B cell (primary cell): Measurements from ENCODE around the gene GJA8. TPM values are rescaled to one million over a fixed set of nuclear protein-coding genes. Genes with fewer than 3 reads are reported as not detected.

Experiments used
- ATAC-seq: fragments of 200-7000 bp; cut with Tn5 transposase; one replicate; pipeline ENCODE4 v1.10.0; 2021; ENCODE audit warnings: low read depth, mild to moderate bottlenecking, moderate number of reproducible peaks, moderate library complexity
- CTCF ChIA-PET: fragments of 350-600 bp; sonication (Branson Sonifier 250); formaldehyde crosslinking; loops from one replicate; lab custom pipeline; 2021; ENCODE audit warnings: antibody characterized with exemption, inconsistent platforms; lab: Charles Lee
- POLR2A ChIA-PET: fragments of 350-600 bp; sonication (Branson Sonifier 250); formaldehyde crosslinking; loops from one replicate; lab custom pipeline; 2021; ENCODE audit warnings: antibody characterized with exemption; lab: Charles Lee
- DNase-seq: peaks from one replicate; pipeline ENCODE4 v3.0.0; 2013
- H2AFZ ChIP-seq: 2 replicates; pipeline ENCODE4 v1.6.1; 2012; ENCODE audit warnings: mild to moderate bottlenecking, low read depth, low read length; ENCODE audit not compliant: insufficient read depth, poor library complexity, severe bottlenecking
- H3K27ac ChIP-seq, 2 donors: 1 replicate in 1 of 2; 2 replicates in 1 of 2; pipeline ENCODE4 v1.5.1; 2012 to 2013; ENCODE audit warnings: low read length in 2 of 2, mild to moderate bottlenecking in 2 of 2, moderate library complexity in 1 of 2
- H3K27me3 ChIP-seq, 4 experiments: fragments of 200-600 bp in 1 of 4; sonication (generic) in 1 of 4; replicated peaks in 1 of 4; 1 replicate in 2 of 4; 2 replicates in 2 of 4; pipeline versions ENCODE4 v1.6.1 to v1.7.0; 2013 to 2016; ENCODE audit warnings: low read length in 3 of 4, mild to moderate bottlenecking in 2 of 4, mixed read lengths in 1 of 4, moderate library complexity in 1 of 4; ENCODE audit not compliant: insufficient read depth in 4 of 4, control insufficient read depth in 3 of 4; ENCODE audit errors: control extremely low read depth in 1 of 4
- H3K36me3 ChIP-seq, 2 experiments: replicated peaks in 1 of 2; 1 replicate in 1 of 2; 2 replicates in 1 of 2; pipeline versions ENCODE4 v1.6.1 to v1.7.1; 2013; ENCODE audit warnings: low read length in 1 of 2; ENCODE audit not compliant: insufficient read depth in 2 of 2, control insufficient read depth in 1 of 2; ENCODE audit errors: control extremely low read depth in 1 of 2, extremely low read depth in 1 of 2
- H3K4me1 ChIP-seq, 2 donors: fragments of 200-600 bp in 1 of 2; sonication (generic) in 1 of 2; 1 replicate in 1 of 2; 2 replicates in 1 of 2; pipeline versions ENCODE4 v1.5.1 to v1.6.1; 2013 to 2017; ENCODE audit warnings: low read length in 2 of 2; ENCODE audit not compliant: control insufficient read depth in 2 of 2, insufficient read depth in 2 of 2
- H3K4me2 ChIP-seq: replicated peaks from 2 replicates; pipeline ENCODE3; 2012; ENCODE audit warnings: mild to moderate bottlenecking, low read depth, low read length; ENCODE audit not compliant: poor library complexity, severe bottlenecking
- H3K4me3 ChIP-seq, 5 experiments: fragments of 200-600 bp in 1 of 5; sonication (generic) in 1 of 5; 1 replicate in 3 of 5; 2 replicates in 2 of 5; pipeline versions ENCODE4 v1.5.1 to v1.7.0; 2011 to 2016; ENCODE audit warnings: low read length in 4 of 5, mild to moderate bottlenecking in 4 of 5, low read depth in 2 of 5, control low read depth in 1 of 5, moderate library complexity in 1 of 5; ENCODE audit not compliant: insufficient read depth in 1 of 5; ENCODE audit errors: control extremely low read depth in 1 of 5, extremely low read depth in 1 of 5
- H3K79me2 ChIP-seq: fragments of 200-600 bp; sonication (generic); one replicate; pipeline ENCODE4 v1.6.0; 2016; ENCODE audit warnings: low read length; ENCODE audit not compliant: control insufficient read depth, insufficient read depth
- H3K9ac ChIP-seq: fragments of 200-600 bp; sonication (generic); 2 replicates; pipeline ENCODE4 v1.6.1; 2017; ENCODE audit warnings: mild to moderate bottlenecking, low read length, moderate library complexity
- H3K9me3 ChIP-seq, 3 donors: one replicate each; pipeline versions ENCODE4 v1.6.1 to v1.7.1; 2013; ENCODE audit warnings: low read length in 2 of 3; ENCODE audit not compliant: control insufficient read depth in 2 of 3, insufficient read depth in 1 of 3; ENCODE audit errors: control extremely low read depth in 1 of 3
- H4K20me1 ChIP-seq: 2 replicates; pipeline ENCODE4 v1.6.0; 2012; ENCODE audit warnings: mild to moderate bottlenecking, low read length; ENCODE audit not compliant: insufficient read depth, control insufficient read depth, poor library complexity, severe bottlenecking
- H3K27ac Mint-ChIP-seq: one replicate; pipeline ENCODE4 v1.8.0; 2021; ENCODE audit warnings: mixed read lengths
- H3K27me3 Mint-ChIP-seq: one replicate; pipeline ENCODE4 v1.8.0; 2021; ENCODE audit warnings: mixed read lengths
- H3K4me1 Mint-ChIP-seq: one replicate; pipeline ENCODE4 v1.8.0; 2021; ENCODE audit warnings: mixed read lengths
- H3K4me3 Mint-ChIP-seq: one replicate; pipeline ENCODE4 v1.8.0; 2021; ENCODE audit warnings: mixed read lengths
- H3K9me3 Mint-ChIP-seq: one replicate; pipeline ENCODE4 v1.8.0; 2022; ENCODE audit warnings: mixed read lengths; ENCODE audit not compliant: insufficient read depth
- CTCF ChIP-seq: fragments of 200-600 bp; IDR thresholded peaks from one replicate; pipeline ENCODE4 v1.8.0; 2022; ENCODE audit warnings: antibody characterized with exemption, mild to moderate bottlenecking
- EZH2 ChIP-seq: IDR thresholded peaks from 2 replicates; pipeline ENCODE4 v1.6.1; 2012; ENCODE audit warnings: borderline replicate concordance, low read depth, mild to moderate bottlenecking, moderate library complexity, low read length; ENCODE audit not compliant: insufficient read depth, poor library complexity, severe bottlenecking
- WGBS: methylation state at CpG from one replicate; pipeline ENCODE4 v1.1.5; 2013; ENCODE audit warnings: missing lambda C conversion rate; ENCODE audit not compliant: insufficient coverage; 5-methylcytosine and 5-hydroxymethylcytosine counted together
- intact Hi-C: fragments of 100-400 bp; cut with micrococcal nuclease; formaldehyde crosslinking; loops from one replicate; pipeline ENCODE4 v1.10.0; 2022
- polyA plus RNA-seq: library from polyadenylated mRNA; depleted of rRNA; stranded (reverse); fragments of >200 nt; gene quantifications from 2 replicates; pipeline ENCODE4 v1.2.3, GENCODE V29; 2012
- total RNA-seq, 2 donors: library from RNA; stranded (reverse); fragments of 120-200 nt in 1 of 2; gene quantifications; 1 replicate in 1 of 2; 2 replicates in 1 of 2; pipeline versions ENCODE4 v1.2.3 to v1.2.4, GENCODE V29; 2013 to 2022

The GJA8 gene
- total and polyA plus RNA-seq, 2 donors (not counting 1 experiment from before 2014, with no cell fraction given), result not detected

DNA sequence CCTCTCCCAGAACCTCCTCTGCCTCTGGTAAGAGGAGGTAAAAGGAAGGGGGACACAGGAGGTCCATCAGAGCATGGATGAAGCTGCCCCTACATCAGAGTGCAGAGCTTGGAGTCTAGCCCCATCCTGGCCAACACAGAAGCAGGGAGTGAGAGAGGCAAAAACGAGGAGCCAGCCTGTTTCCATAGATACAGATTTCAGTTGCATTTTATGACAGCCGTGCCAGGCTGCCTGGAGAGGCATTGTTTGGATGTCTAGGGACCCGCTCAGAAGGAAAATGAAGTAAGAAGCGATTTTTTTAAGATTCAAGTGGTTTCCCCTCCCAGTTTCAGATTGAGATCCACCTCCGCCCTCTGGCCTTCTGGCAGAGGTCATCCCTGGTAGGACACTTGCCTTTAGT is 11.5 kb upstream of the GJA8 start:
- no peaks in the 10 kb centered on the region for H3K79me2 ChIP-seq
- H4K20me1 ChIP-seq, result no peaks in the 10 kb centered on the region
- Mint-ChIP-seq H3K27me3 (peaks cover 25% of the 10 kb centered on the region), H3K4me1 (peaks cover 2% of the 10 kb centered on the region), H3K4me3 (no peak overlapping the region), H3K27ac (no peak overlapping the region), H3K9me3 (no peaks in the 10 kb centered on the region)
- no peaks in the 10 kb centered on the region for H3K4me1 ChIP-seq
- H3K27ac ChIP-seq, result no peak overlapping the region
- H3K27me3 ChIP-seq, result no peaks in the 10 kb centered on the region
- no peak overlapping the region for H3K4me2 ChIP-seq
- no peak overlapping the region for H3K9ac ChIP-seq
- intact Hi-C loops, result no loop called here
- WGBS, result 88% methylated on average over 5 of the region's 5 CpGs
- H2AFZ ChIP-seq, result no peak overlapping the region
- no peaks in the 10 kb centered on the region for H3K36me3 ChIP-seq
- no peak for DNase-seq
- no peak overlapping the region for H3K4me3 ChIP-seq
- no peaks in the 10 kb centered on the region for H3K9me3 ChIP-seq
- CTCF ChIA-PET, result interaction anchor here (1.0 to 3.9 kb wide), 6 partner anchors 11 to 621 kb away, joined by 3 to 37 read pairs (median 14); partner anchors contain the start of gene GJA8
- POLR2A ChIA-PET, result no interaction called here
- TF ChIP-seq CTCF, result no peak
- no peak for TF ChIP-seq EZH2
- no peak for ATAC-seq

- no peak overlapping the region for H3K4me3 Mint-ChIP-seq
- Histone ChIP-seq H3K27ac (no peak overlapping the region), H3K79me2 (no peaks in the 10 kb centered on the region), H2AFZ (no peak overlapping the region), H3K9me3 (no peaks in the 10 kb centered on the region), H3K4me2 (no peak overlapping the region), H3K4me3 (no peak overlapping the region), H3K9ac (no peak overlapping the region), H3K27me3 (no peaks in the 10 kb centered on the region), H4K20me1 (no peaks in the 10 kb centered on the region), H3K4me1 (no peaks in the 10 kb centered on the region), H3K36me3 (no peaks in the 10 kb centered on the region)
- no peak for DNase-seq
- CTCF ChIA-PET, result interaction anchor here (0.6 to 3.9 kb wide), 30 partner anchors 9 to 844 kb away, joined by 3 to 37 read pairs (median 4); partner anchors contain the start of gene GJA8
- no peaks in the 10 kb centered on the region for H3K9me3 Mint-ChIP-seq
- H3K27me3 Mint-ChIP-seq, result peaks cover 22% of the 10 kb centered on the region
- ATAC-seq, result no peak
- 85% methylated on average over 5 of the region's 5 CpGs for WGBS
- H3K27ac Mint-ChIP-seq, result no peak overlapping the region
- intact Hi-C loops, result loop anchor here (1.0 to 2.0 kb wide), 3 partner anchors 167 to 397 kb away; no protein-coding TSS in a partner anchor
- POLR2A ChIA-PET, result no interaction called here
- H3K4me1 Mint-ChIP-seq, result peaks cover 2% of the 10 kb centered on the region
- TF ChIP-seq EZH2, result no peak
- TF ChIP-seq CTCF, result no peak
These were observed 10.4 kb upstream of the GJA8 start for GRCh38 chr1:147892216-147892615.
